Smooth muscle cell (in vitro differentiated cells): ENCODE results near the gene PCK2. TPM values are rescaled to one million over a fixed set of nuclear protein-coding genes. Genes with fewer than 3 reads are reported as not detected.

ENCODE experiments used
- DNase-seq: peaks from one replicate; lab custom pipeline; 2025; ENCODE audit not compliant: unreplicated experiment; lab: John Stamatoyannopoulos, UW
- H2AFZ ChIP-seq: fragments of 200-600 bp; sonication (generic); 2 replicates; pipeline ENCODE4 v1.6.0; 2016; ENCODE audit warnings: antibody characterized with exemption, low read depth, mild to moderate bottlenecking
- H3F3A ChIP-seq: fragments of 200-600 bp; sonication (generic); 2 replicates; pipeline ENCODE4 v1.6.0; 2017; ENCODE audit warnings: antibody characterized with exemption, low read depth
- H3K27ac ChIP-seq: fragments of 200-600 bp; sonication (generic); 2 replicates; pipeline ENCODE4 v1.5.1; 2016; ENCODE audit warnings: low read depth, mild to moderate bottlenecking
- H3K27me3 ChIP-seq: fragments of 200-600 bp; sonication (generic); 2 replicates; pipeline ENCODE4 v1.6.1; 2016; ENCODE audit warnings: low read depth, mild to moderate bottlenecking
- H3K36me3 ChIP-seq: fragments of 200-600 bp; sonication (generic); 2 replicates; pipeline ENCODE4 v1.5.1; 2016; ENCODE audit warnings: low read depth
- H3K4me1 ChIP-seq: fragments of 200-600 bp; sonication (generic); 2 replicates; pipeline ENCODE4 v1.5.1; 2016; ENCODE audit warnings: low read depth
- H3K4me2 ChIP-seq: fragments of 200-600 bp; sonication (generic); 2 replicates; pipeline ENCODE4 v1.6.0; 2016; ENCODE audit warnings: mild to moderate bottlenecking
- H3K4me3 ChIP-seq: fragments of 200-600 bp; sonication (generic); 2 replicates; pipeline ENCODE4 v1.5.1; 2016; ENCODE audit warnings: mild to moderate bottlenecking
- H3K79me2 ChIP-seq: fragments of 200-600 bp; sonication (generic); 2 replicates; pipeline ENCODE4 v1.6.0; 2016; ENCODE audit warnings: low read depth, mild to moderate bottlenecking
- H3K9ac ChIP-seq: fragments of 200-600 bp; sonication (generic); 2 replicates; pipeline ENCODE4 v1.6.0; 2016; ENCODE audit warnings: low read depth
- H3K9me3 ChIP-seq: fragments of 200-600 bp; sonication (generic); replicated peaks from 2 replicates; pipeline ENCODE4 v1.5.1; 2016; ENCODE audit warnings: low read depth
- H4K20me1 ChIP-seq: fragments of 200-600 bp; sonication (generic); 2 replicates; pipeline ENCODE4 v1.6.0; 2016; ENCODE audit warnings: low read depth
- CTCF ChIP-seq: fragments of 200-600 bp; sonication (generic); IDR thresholded peaks from 2 replicates; pipeline ENCODE4 v1.5.1; 2017; ENCODE audit warnings: borderline replicate concordance, mild to moderate bottlenecking, antibody characterized with exemption; ENCODE audit not compliant: insufficient read depth, poor library complexity, severe bottlenecking
- WGBS: methylation state at CpG from one replicate; pipeline ENCODE4 v1.1.7; 2016; ENCODE audit warnings: low lambda C conversion rate; 5-methylcytosine and 5-hydroxymethylcytosine counted together
- polyA plus RNA-seq: library from polyadenylated mRNA; unstranded; fragments of >200 nt; fragmentation: Nextera tagmentation; extraction: Ambion mirVana; gene quantifications from 2 replicates; pipeline ENCODE4 v1.2.1, GENCODE V29; 2016
- total RNA-seq: library from RNA; depleted of rRNA; stranded (reverse); fragments of >200 nt; gene quantifications from 2 replicates; pipeline ENCODE4 v1.2.3, GENCODE V29; 2014

Gene PCK2
- total and polyA plus RNA-seq, 2 experiments from 2014 or later: 21.5 to 40.4 TPM

- Histone ChIP-seq H3K36me3 (peaks cover 4% of the 10 kb centered on the region), H3K27ac (no peak overlapping the region), H3K4me1 (no peaks in the 10 kb centered on the region), H3K9ac (no peak overlapping the region), H3K79me2 (no peaks in the 10 kb centered on the region), H3K9me3 (no peaks in the 10 kb centered on the region), H3F3A (no peaks in the 10 kb centered on the region), H2AFZ (no peak overlapping the region), H4K20me1 (no peaks in the 10 kb centered on the region), H3K27me3 (no peaks in the 10 kb centered on the region), H3K4me3 (no peak overlapping the region), H3K4me2 (no peak overlapping the region)
- 97% methylated on average over 8 of the region's 8 CpGs for whole genome bisulfite sequencing
- DNase-seq: no peak
- TF ChIP-seq CTCF: no peak
Measured at GRCh38 chr14:24122898-24123297, 28.8 kb downstream of the PCK2 start.

GRCh38 chr14:24123424-24124417 is 29.6 kb downstream of the PCK2 start:
- H3K27ac ChIP-seq: no peak overlapping the region
- H3K9me3 ChIP-seq: no peaks in the 10 kb centered on the region
- H3K27me3 ChIP-seq: no peaks in the 10 kb centered on the region
- WGBS: 91% methylated on average over 9 of the region's 9 CpGs
- H2AFZ ChIP-seq: no peak overlapping the region
- H3K36me3 ChIP-seq: peaks cover 4% of the 10 kb centered on the region
- no peaks in the 10 kb centered on the region for H3F3A ChIP-seq
- H3K9ac ChIP-seq: no peak overlapping the region
- TF ChIP-seq CTCF: no peak
- no peaks in the 10 kb centered on the region for H4K20me1 ChIP-seq
- H3K4me2 ChIP-seq: no peak overlapping the region
- H3K4me3 ChIP-seq: no peak overlapping the region
- H3K4me1 ChIP-seq: no peaks in the 10 kb centered on the region
- no peak for DNase-seq
- H3K79me2 ChIP-seq: no peaks in the 10 kb centered on the region

GRCh38 chr14:24126939-24127338 is 32.8 kb downstream of the PCK2 start:
- TF ChIP-seq CTCF: no peak
- no peak overlapping the region for H2AFZ ChIP-seq

More at GRCh38 chr14:24126939-24127338, 32.8 kb downstream of the PCK2 start:
- Histone ChIP-seq H3K4me1 (no peaks in the 10 kb centered on the region), H3K27me3 (no peaks in the 10 kb centered on the region), H3K36me3 (no peaks in the 10 kb centered on the region), H3K9ac (no peak overlapping the region), H4K20me1 (no peaks in the 10 kb centered on the region), H3K27ac (no peak overlapping the region), H3K4me3 (no peak overlapping the region), H3F3A (no peaks in the 10 kb centered on the region), H3K9me3 (no peaks in the 10 kb centered on the region), H3K79me2 (no peaks in the 10 kb centered on the region), H3K4me2 (no peak overlapping the region)
- DNase-seq: no peak
